Right lobe of liver (tissue), 4 donors: ENCODE measurements around the gene VARS1.

Source experiments
- CTCF ChIP-seq, 4 donors: fragments of 200-600 bp in 3 of 4; fragments of 450-650 bp in 1 of 4; IDR thresholded peaks; one replicate each; pipeline versions ENCODE4 v1.5.1 to v1.8.0; 2016 to 2022; ENCODE audit warnings: antibody characterized with exemption in 4 of 4, mild to moderate bottlenecking in 2 of 4
- POLR2A ChIP-seq: fragments of 450-650 bp; IDR thresholded peaks from one replicate; pipeline ENCODE4 v1.6.1; 2017; ENCODE audit warnings: antibody characterized with exemption, mild to moderate bottlenecking
- donor health status: DM: no; HTN: no; CAD: no.
- donor health status: DM: no; HTN: no; CAD: no.
- donor health status: DM: no; HTN: yes; CAD: no.

GRCh38 chr6:31806470-31807272 lies 11.1 kb upstream of the VARS1 start, which contains the start of gene LSM2:
- TF ChIP-seq CTCF (IDR thresholded peaks at IDR 0.05) (peak in 3 of 4 donors; percentile 7 to 31 (median 26)), POLR2A (peak; percentile 85)
